Retinal pigment epithelial cell (primary cell): ENCODE results near the gene GGACT.

ENCODE experiments used
- DNase-seq: peaks from one replicate; pipeline ENCODE4 v3.0.0-alpha.2; 2010; ENCODE audit warnings: low read depth
- H3K4me3 ChIP-seq: 2 replicates; pipeline ENCODE4 v1.5.1; 2011; ENCODE audit warnings: mild to moderate bottlenecking, low read length, control low read depth, moderate library complexity
- CTCF ChIP-seq: conservative IDR thresholded peaks from 2 replicates; pipeline ENCODE4 v1.5.1; 2011; ENCODE audit warnings: low read depth, low read length, control low read depth, inconsistent platforms

GGACT gene

DNA sequence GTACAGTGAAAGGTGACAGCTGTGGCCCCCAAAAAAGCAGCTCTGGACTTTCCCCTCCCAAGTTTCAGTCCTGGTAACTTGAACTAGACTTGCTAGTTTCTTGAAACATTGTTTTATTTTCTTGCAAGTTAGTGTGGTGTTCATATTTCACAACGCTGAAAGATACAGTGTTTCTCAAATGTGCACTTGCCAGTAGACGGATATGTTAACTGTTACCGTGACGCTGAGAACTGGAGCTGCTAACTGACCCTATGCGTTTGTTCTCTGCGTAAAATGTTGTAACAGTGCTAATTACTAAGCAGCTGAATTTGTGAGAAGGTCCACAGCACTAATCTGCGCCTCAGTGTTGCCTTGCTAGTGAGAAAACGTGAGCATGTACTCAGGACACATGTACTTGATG, 79.6 kb downstream of the GGACT start:
- no peak overlapping the region for H3K4me3 ChIP-seq
- no peak for TF ChIP-seq CTCF
- DNase-seq = no peak

DNA sequence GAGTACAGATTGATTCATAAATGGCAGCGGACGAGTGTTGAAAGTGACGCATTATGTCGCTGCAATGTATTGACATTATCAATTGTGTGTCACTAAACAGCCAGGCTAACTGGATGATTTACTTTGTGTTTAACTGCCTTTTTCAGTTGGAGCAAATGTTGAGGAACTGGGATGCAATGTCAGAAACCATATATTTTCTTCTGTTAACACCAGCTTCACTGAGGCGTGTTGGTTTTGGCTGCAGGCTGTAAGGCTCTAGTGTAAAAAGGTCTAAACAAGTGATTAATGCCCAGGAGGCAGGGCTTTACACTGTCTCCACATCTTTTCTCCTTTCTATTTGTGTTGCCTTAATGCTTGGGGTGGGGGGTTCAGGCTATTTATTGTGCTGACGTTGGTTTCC, 80.1 kb downstream of the GGACT start:
- no peak for TF ChIP-seq CTCF
- DNase-seq = no peak
- H3K4me3 ChIP-seq = no peak overlapping the region

GRCh38 chr13:100506600-100507422, 81.8 kb downstream of the GGACT start:
- no peak for TF ChIP-seq CTCF
- no peak for DNase-seq
- H3K4me3 ChIP-seq = no peak overlapping the region

- no peak overlapping the region for H3K4me3 ChIP-seq
- DNase-seq = no peak
- TF ChIP-seq CTCF = no peak
Observed at GRCh38 chr13:100506154-100506553, 82.4 kb downstream of the GGACT start.

- TF ChIP-seq CTCF = no peak
- no peak for DNase-seq
- no peak overlapping the region for H3K4me3 ChIP-seq
Observed at GRCh38 chr13:100503622-100504021, 85.0 kb downstream of the GGACT start.

DNA sequence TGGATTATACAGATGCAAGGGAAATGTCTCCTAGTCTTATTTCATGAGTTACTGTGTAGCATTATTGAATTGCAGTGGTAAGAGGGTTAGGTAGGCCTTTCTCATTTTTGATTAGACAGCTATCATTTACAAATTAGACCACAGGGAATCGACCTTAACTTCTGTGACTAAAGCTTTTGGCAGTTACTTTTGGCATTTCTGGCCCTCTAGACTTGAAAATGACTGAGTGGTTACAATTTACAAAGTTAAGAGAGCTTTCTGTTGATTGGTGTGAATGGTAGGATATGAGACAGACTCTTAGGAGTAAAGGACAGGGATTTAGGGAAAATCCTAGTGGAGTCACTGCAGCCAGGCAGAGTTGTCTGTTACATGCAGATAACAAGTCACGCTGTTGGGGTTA, 86.1 kb downstream of the GGACT start:
- TF ChIP-seq CTCF = no peak
- H3K4me3 ChIP-seq = no peak overlapping the region
- DNase-seq = no peak

GRCh38 chr13:100497389-100497788, 91.2 kb downstream of the GGACT start:
- no peak overlapping the region for H3K4me3 ChIP-seq
- TF ChIP-seq CTCF = no peak
- peak; percentile 86 for DNase-seq
